ENCODE measurements around the gene FANCC.

DNA sequence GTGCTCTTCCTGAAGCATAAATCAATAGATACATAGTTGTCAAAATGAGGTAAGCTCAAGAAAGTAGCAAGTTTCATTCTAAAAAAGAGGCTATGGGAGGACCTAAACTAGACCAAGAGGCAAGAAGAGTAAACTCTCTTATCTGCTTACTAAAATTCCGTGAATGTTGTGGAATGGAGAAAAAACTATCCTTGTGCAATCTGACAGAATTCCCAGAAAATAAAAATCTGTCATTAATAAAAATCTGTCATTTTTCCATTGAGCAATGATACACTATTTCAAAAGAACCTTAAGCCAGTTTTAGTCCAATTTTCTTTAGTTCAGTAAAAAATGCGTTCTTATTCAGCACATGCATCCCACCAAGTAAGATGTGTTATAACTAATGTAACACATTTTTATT is 15.9 kb upstream of the FANCC start:
- TF ChIP-seq, protein P1, sequence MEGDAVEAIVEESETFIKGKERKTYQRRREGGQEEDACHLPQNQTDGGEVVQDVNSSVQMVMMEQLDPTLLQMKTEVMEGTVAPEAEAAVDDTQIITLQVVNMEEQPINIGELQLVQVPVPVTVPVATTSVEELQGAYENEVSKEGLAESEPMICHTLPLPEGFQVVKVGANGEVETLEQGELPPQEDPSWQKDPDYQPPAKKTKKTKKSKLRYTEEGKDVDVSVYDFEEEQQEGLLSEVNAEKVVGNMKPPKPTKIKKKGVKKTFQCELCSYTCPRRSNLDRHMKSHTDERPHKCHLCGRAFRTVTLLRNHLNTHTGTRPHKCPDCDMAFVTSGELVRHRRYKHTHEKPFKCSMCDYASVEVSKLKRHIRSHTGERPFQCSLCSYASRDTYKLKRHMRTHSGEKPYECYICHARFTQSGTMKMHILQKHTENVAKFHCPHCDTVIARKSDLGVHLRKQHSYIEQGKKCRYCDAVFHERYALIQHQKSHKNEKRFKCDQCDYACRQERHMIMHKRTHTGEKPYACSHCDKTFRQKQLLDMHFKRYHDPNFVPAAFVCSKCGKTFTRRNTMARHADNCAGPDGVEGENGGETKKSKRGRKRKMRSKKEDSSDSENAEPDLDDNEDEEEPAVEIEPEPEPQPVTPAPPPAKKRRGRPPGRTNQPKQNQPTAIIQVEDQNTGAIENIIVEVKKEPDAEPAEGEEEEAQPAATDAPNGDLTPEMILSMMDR (IDR thresholded peaks at IDR 0.05), result no peak
- no peak for TF ChIP-seq POLR2A (IDR thresholded peaks at IDR 0.05)
